SJSA1 (cell line): ENCODE data around the gene TUBGCP6. TPM values are rescaled to one million over a fixed set of nuclear protein-coding genes. Genes with fewer than 3 reads are reported as not detected.

Experiments used
- DNase-seq, 2 experiments: peaks; one replicate each; pipeline ENCODE4 v3.0.0-alpha.2; 2015 to 2020; ENCODE audit warnings: low spot score in 2 of 2, low read depth in 1 of 2
- H3K27ac ChIP-seq: fragments of 250-450 bp; sonication (Bioruptor Pico); 2 replicates; pipeline ENCODE4 v1.5.1; 2020; ENCODE audit warnings: mild to moderate bottlenecking, moderate library complexity
- H3K27me3 ChIP-seq: fragments of 250-450 bp; sonication (Bioruptor Pico); replicated peaks from 2 replicates; pipeline ENCODE4 v1.5.1; 2020; ENCODE audit warnings: mild to moderate bottlenecking, moderate library complexity
- H3K36me3 ChIP-seq: fragments of 250-450 bp; sonication (Bioruptor Pico); 2 replicates; pipeline ENCODE4 v1.5.1; 2020; ENCODE audit warnings: mild to moderate bottlenecking
- H3K4me1 ChIP-seq: fragments of 250-450 bp; sonication (Bioruptor Pico); replicated peaks from 2 replicates; pipeline ENCODE4 v1.6.1; 2021; ENCODE audit warnings: mild to moderate bottlenecking
- H3K4me3 ChIP-seq: fragments of 250-450 bp; sonication (Bioruptor Pico); 2 replicates; pipeline ENCODE4 v1.5.1; 2020; ENCODE audit warnings: mild to moderate bottlenecking
- H3K9me3 ChIP-seq: fragments of 250-450 bp; sonication (Bioruptor Pico); replicated peaks from 2 replicates; pipeline ENCODE4 v1.5.1; 2020; ENCODE audit warnings: mild to moderate bottlenecking
- total RNA-seq: library from RNA; depleted of rRNA; stranded (reverse); fragments of >200 nt; shearing (Covaris generic); gene quantifications from 2 replicates; pipeline ENCODE4 v1.2.3, GENCODE V29; 2014; rRNA removed

Gene TUBGCP6, protein sequence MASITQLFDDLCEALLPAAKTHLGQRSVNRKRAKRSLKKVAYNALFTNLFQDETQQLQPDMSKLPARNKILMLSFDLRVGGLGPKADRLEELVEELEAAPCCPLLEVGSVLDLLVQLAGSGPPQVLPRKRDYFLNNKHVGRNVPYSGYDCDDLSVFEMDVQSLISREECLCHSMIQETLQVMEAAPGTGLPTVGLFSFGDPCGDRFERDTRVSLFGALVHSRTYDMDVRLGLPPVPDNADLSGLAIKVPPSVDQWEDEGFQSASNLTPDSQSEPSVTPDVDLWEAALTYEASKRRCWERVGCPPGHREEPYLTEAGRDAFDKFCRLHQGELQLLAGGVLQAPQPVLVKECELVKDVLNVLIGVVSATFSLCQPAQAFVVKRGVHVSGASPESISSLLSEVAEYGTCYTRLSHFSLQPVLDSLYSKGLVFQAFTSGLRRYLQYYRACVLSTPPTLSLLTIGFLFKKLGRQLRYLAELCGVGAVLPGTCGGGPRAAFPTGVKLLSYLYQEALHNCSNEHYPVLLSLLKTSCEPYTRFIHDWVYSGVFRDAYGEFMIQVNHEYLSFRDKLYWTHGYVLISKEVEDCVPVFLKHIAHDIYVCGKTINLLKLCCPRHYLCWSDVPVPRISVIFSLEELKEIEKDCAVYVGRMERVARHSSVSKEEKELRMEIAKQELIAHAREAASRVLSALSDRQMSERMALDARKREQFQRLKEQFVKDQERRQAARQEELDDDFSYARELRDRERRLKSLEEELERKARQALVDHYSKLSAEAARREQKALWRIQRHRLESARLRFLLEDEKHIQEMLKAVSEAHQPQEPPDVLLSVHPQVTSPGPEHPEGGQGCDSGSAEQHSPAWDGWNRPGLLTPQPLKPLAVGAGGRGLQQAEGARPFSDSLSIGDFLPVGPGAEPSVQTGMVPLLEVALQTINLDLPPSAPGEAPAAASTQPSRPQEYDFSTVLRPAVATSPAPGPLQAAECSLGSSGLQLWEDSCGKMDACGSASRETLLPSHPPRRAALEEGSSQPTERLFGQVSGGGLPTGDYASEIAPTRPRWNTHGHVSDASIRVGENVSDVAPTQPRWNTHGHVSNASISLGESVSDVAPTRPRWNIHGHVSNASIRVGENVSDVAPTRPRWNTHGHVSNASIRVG (N-terminal part only)
- total RNA-seq, result 17.4 and 25.0 TPM in 2 replicates

DNA sequence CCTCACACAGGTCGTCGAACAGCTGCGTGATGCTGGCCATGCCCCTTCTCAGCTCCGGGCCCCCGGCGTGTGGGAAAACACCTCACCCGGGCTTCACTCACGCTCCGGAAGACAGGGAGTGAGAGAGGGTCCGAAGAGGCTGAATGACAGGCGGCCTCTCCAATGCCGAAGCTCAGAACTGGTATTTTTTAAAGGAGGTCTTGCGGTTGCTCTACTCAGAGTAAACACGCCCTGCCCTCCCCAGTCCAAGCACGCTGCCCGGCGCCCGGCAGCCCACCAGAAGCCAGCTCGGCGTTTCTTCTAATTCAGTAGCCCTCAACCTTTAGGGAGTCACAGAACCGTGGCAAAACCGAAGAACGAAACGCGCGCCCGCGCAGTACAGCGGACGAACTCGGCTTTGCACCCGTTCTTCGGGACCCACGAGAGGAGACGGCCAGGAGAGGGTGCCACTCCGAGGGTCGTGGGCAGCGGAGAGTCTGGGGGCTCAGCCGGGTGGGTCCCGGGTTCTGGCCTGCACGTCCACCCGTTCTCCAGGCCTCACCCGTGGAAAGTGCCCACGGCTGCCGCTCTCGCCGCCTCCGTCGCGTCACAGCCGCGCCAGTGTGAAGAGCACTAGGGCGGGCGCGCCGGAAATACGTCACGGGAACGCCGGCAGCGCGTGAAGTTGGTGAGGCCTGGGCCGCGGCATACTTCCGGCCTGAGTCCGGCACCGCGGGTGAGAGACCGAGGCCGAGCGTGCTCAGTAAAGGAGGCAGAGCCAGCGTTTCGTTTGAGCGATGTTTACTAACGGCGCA is at the start of gene TUBGCP6:
Gene TUBGCP6 (minus strand): TSS at position 604 of the 794 bp plus-strand sequence. CDS start 564 bp downstream, at position 40.
- DNase-seq, result peak; percentile 87 to 92
- no peaks in the 10 kb centered on the region for H3K9me3 ChIP-seq
- peaks cover 61% of the 10 kb centered on the region for H3K36me3 ChIP-seq
- peak within 1 kb of the TSS; percentile 81 for H3K4me3 ChIP-seq
- peaks cover 21% of the 10 kb centered on the region for H3K4me1 ChIP-seq
- no peaks in the 10 kb centered on the region for H3K27me3 ChIP-seq
- peak within 1 kb of the TSS; percentile 69 for H3K27ac ChIP-seq

DNA sequence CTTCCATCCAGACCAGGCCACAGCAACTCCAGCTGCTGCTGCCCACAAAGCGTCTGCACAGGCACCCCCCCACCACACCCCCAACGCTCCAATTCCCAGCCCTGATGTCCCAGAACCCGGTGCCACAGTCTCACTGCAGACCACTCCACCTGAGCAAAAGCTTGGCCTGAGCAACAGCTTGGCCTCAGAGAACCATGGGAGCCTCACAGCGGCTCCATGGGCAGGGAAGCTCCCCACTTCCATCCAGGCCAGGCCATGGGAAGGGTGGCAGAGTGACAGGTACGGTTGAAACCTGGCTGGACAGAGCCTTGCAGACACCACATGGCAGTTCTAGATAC is 49.5 kb upstream of the TUBGCP6 start:
- H3K4me1 ChIP-seq, result peaks cover 33% of the 10 kb centered on the region
- H3K9me3 ChIP-seq, result no peaks in the 10 kb centered on the region
- DNase-seq, result no peak
- no peaks in the 10 kb centered on the region for H3K27me3 ChIP-seq
- H3K4me3 ChIP-seq, result no peak overlapping the region
- H3K36me3 ChIP-seq, result peaks cover 49% of the 10 kb centered on the region
- H3K27ac ChIP-seq, result peak overlapping the region; percentile 90

DNA sequence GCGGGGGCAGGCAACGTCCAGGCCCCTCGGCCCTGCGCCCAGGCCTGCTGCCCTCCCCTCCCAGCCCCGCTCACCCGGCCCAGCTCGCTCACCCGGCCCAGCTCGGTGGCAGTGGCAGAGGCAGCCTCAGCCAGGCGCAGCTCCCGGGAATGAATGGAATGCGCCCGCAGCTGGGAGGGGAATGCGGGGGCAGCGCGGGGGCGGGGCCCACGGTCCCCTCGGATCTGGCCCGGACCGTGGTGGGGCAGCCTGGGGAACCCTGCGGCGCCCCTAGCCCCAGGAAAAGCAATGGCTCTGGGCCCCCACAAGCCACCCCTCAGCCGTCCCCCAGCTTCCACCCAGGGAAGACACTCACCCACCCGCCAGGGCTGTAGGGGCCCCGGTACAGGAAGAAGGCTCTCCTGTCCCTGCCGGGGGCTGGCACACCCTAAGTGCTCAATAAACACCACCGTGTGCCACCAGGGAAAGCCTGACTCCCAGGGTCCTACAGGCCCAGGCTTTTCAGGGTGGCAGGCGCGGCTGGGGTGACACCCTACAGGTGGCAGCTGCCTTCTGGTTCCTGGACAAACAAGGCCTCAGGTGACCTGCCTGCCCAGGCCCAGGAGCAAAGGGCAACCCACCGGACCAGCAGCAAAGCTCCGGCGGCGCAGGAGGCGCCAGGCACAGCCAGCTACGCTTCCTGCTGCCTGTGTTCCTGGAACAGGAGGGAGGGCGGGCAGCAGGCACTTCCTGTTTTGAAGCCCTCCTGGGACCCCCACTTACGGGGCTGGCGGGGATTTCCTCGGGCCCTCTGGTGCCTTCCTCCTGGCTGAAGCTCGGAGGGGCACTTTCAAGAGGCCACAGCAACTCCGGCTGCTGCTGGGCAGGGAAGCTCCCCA is 48.9 kb upstream of the TUBGCP6 start:
- peak; percentile 72 to 94 for DNase-seq
- Histone ChIP-seq H3K4me1 (peaks cover 33% of the 10 kb centered on the region), H3K9me3 (no peaks in the 10 kb centered on the region), H3K36me3 (peaks cover 55% of the 10 kb centered on the region), H3K4me3 (peak overlapping the region; percentile 39), H3K27ac (peak overlapping the region; percentile 90), H3K27me3 (no peaks in the 10 kb centered on the region)

DNA sequence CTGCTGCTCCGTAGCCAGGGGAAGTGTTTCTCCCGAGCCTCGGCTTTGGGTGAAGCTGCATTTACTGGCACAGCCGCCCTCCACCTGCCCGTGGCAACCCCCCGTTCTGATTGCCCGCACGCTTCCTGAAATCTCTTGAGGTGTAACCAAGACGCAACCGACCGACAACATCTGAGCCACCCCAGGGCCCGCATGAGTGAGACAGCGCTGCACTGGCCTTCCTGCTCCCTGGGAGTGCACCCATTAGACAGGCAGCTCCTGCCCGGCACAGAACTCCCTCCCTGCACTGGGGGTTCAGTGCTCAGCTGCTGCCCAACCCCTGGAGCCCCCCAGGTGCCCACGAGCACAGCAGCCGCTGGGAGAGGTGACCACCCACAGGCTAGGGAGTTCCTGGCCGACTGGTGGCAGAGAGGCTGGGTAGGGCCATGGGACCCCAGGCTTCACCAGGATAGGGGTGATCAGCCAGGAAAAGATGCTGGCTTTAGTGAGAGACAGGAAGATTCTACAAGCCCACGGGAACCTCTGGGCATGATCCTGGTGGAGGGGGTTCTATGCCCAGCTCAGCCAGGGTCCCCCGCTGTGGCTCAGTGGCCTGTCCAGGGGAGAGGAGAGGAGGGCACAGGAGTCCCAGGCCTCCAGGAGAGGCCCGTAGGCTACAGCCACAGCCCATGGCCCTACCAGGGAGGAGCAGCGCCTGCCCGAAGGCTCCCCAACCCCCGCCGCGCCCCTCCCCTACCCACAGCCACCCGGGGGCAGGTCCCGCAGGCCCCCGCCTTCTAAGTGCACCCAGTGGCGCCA is 48.0 kb upstream of the TUBGCP6 start:
- H3K36me3 ChIP-seq, result peaks cover 63% of the 10 kb centered on the region
- H3K27ac ChIP-seq, result peak overlapping the region; percentile 90
- peaks cover 33% of the 10 kb centered on the region for H3K4me1 ChIP-seq
- no peaks in the 10 kb centered on the region for H3K27me3 ChIP-seq
- peak overlapping the region; percentile 39 for H3K4me3 ChIP-seq
- no peaks in the 10 kb centered on the region for H3K9me3 ChIP-seq
- DNase-seq, result peak in 1 of 2 experiments; percentile 51

GRCh38 chr22:50289942-50290630 is 45.3 kb upstream of the TUBGCP6 start:
- Histone ChIP-seq H3K9me3 (no peaks in the 10 kb centered on the region), H3K27me3 (no peaks in the 10 kb centered on the region), H3K4me1 (peaks cover 33% of the 10 kb centered on the region), H3K27ac (no peak overlapping the region), H3K36me3 (peaks cover 85% of the 10 kb centered on the region), H3K4me3 (no peak overlapping the region)
- DNase-seq, result no peak

- Histone ChIP-seq H3K27ac (no peak overlapping the region), H3K27me3 (no peaks in the 10 kb centered on the region), H3K4me1 (peaks cover 29% of the 10 kb centered on the region), H3K36me3 (peaks cover 86% of the 10 kb centered on the region), H3K9me3 (no peaks in the 10 kb centered on the region), H3K4me3 (no peak overlapping the region)
- DNase-seq, result no peak
Observed at GRCh38 chr22:50289151-50289941, 44.5 kb upstream of the TUBGCP6 start.

- no peak overlapping the region for H3K27ac ChIP-seq
- no peaks in the 10 kb centered on the region for H3K27me3 ChIP-seq
- DNase-seq, result no peak
- peaks cover 17% of the 10 kb centered on the region for H3K4me1 ChIP-seq
- no peaks in the 10 kb centered on the region for H3K9me3 ChIP-seq
- H3K4me3 ChIP-seq, result no peak overlapping the region
- peaks cover 87% of the 10 kb centered on the region for H3K36me3 ChIP-seq
Observed at GRCh38 chr22:50287731-50288130, 42.9 kb upstream of the TUBGCP6 start.

GRCh38 chr22:50286701-50287318 is 42.0 kb upstream of the TUBGCP6 start:
- no peak for DNase-seq
- Histone ChIP-seq H3K9me3 (no peaks in the 10 kb centered on the region), H3K4me1 (peaks cover 17% of the 10 kb centered on the region), H3K27me3 (no peaks in the 10 kb centered on the region), H3K36me3 (peaks cover 88% of the 10 kb centered on the region), H3K27ac (no peak overlapping the region), H3K4me3 (no peak overlapping the region)

DNA sequence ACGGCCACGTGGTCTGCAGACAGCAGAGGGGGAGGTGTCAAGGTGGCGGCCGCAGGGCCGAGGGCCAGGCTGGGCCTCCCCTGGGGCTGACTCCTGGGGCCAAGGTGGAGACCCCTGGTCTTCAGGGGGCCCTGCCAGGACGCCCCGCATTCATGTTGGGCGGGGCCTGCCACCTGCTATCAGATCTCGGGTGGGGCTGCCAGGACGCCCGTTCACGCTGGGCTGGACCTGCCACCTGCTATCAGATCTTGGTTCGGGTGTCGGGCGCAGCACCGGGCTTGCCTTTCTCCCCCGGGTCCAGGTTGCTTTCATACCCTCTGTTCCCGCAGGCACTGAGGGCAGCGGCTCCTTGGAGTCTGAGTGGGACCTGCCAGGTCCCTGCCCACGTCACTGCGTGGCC is 41.5 kb upstream of the TUBGCP6 start:
- Histone ChIP-seq H3K36me3 (peaks cover 88% of the 10 kb centered on the region), H3K9me3 (no peaks in the 10 kb centered on the region), H3K4me1 (peaks cover 16% of the 10 kb centered on the region), H3K27me3 (no peaks in the 10 kb centered on the region), H3K4me3 (no peak overlapping the region), H3K27ac (no peak overlapping the region)
- DNase-seq, result no peak

- H3K27ac ChIP-seq, result no peak overlapping the region
- no peaks in the 10 kb centered on the region for H3K27me3 ChIP-seq
- H3K36me3 ChIP-seq, result peaks cover 88% of the 10 kb centered on the region
- no peak for DNase-seq
- H3K4me1 ChIP-seq, result peaks cover 16% of the 10 kb centered on the region
- H3K4me3 ChIP-seq, result no peak overlapping the region
- H3K9me3 ChIP-seq, result no peaks in the 10 kb centered on the region
Observed at GRCh38 chr22:50285568-50286229, 40.9 kb upstream of the TUBGCP6 start.
